Mucosa of rectum (tissue), 2 donors: ENCODE results near the gene KIF5C.

Experiments used
- H3K27ac ChIP-seq, 2 donors: one replicate each; pipeline ENCODE4 v1.7.0; 2013; ENCODE audit warnings: inconsistent platforms in 2 of 2, low read depth in 2 of 2, low read length in 2 of 2
- H3K27me3 ChIP-seq, 2 donors: one replicate each; pipeline ENCODE4 v1.7.0; 2013; ENCODE audit warnings: low read length in 2 of 2; ENCODE audit not compliant: control insufficient read depth in 2 of 2, insufficient read depth in 2 of 2
- H3K36me3 ChIP-seq, 2 donors: one replicate each; pipeline ENCODE4 v1.7.0; 2013; ENCODE audit warnings: low read length in 2 of 2; ENCODE audit not compliant: control insufficient read depth in 2 of 2, insufficient read depth in 2 of 2
- H3K4me1 ChIP-seq, 2 donors: one replicate each; pipeline ENCODE4 v1.7.0; 2013; ENCODE audit warnings: low read length in 2 of 2, mild to moderate bottlenecking in 1 of 2; ENCODE audit not compliant: control insufficient read depth in 2 of 2, insufficient read depth in 2 of 2
- H3K4me3 ChIP-seq, 2 donors: one replicate each; pipeline ENCODE4 v1.7.0; 2013; ENCODE audit warnings: low read length in 2 of 2
- H3K9ac ChIP-seq, 2 donors: one replicate each; pipeline ENCODE4 v1.7.0; 2013; ENCODE audit warnings: low read length in 2 of 2, low read depth in 1 of 2, mild to moderate bottlenecking in 1 of 2
- H3K9me3 ChIP-seq, 2 donors: one replicate each; pipeline ENCODE4 v1.7.0; 2013; ENCODE audit warnings: low read length in 2 of 2; ENCODE audit not compliant: control insufficient read depth in 2 of 2
- donor health status: healthy.
- donor health status: Normal muscosa, but diverticular disease.

The KIF5C gene

DNA sequence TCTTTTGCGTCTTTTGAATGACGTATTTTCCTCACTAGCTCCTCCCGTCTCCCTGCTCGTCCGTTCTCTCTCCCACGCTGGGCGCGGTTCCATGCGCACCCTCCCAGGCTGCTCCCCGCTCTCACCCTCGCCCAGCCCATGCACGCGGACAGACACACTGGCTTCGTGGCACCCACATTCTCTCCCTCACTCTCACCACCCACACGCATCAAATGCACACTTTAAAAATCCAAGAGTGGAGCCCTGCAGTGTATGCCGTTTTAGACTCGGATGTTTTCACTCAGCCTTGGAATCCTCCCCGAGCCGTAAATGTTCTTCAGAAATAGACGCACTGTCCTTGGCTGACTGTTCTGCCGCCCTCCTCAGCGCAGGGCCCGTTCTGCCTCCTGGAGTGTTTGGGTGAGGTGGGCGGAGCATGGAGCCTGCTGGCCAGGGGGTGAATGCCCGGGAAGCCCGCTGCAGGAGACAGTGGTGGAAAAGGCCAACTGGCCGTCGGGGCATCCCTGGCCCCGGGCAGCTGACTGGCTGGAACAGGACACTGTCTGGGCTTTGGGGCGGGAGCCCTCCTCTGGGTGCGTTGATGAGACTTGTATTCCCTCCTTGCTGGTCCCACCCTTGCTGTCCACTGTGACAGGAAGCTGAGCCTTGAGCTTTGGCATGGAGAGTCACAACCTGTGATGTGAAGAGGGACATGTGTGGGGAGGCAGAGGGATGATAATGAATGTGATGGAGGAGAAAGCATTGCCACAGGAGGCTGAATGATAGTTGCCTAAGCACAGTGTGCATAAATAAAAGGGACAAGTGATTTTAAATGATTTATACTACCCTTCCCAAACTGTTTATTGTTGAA lies 128.1 kb downstream of the KIF5C start:
- Histone ChIP-seq H3K36me3 (no peaks in the 10 kb centered on the region), H3K4me1 (peaks cover 8 to 19% of the 10 kb centered on the region in 2 donors), H3K9ac (no peak overlapping the region), H3K4me3 (no peak overlapping the region), H3K9me3 (no peaks in the 10 kb centered on the region), H3K27ac (no peak overlapping the region), H3K27me3 (no peaks in the 10 kb centered on the region)

GRCh38 chr2:149004836-149005235 lies 129.8 kb downstream of the KIF5C start:
- H3K4me3 ChIP-seq = no peak overlapping the region
- no peaks in the 10 kb centered on the region for H3K36me3 ChIP-seq
- H3K27me3 ChIP-seq = no peaks in the 10 kb centered on the region
- no peak overlapping the region for H3K27ac ChIP-seq
- H3K9ac ChIP-seq = no peak overlapping the region
- H3K9me3 ChIP-seq = no peaks in the 10 kb centered on the region
- peaks cover 3 to 12% of the 10 kb centered on the region in 2 donors for H3K4me1 ChIP-seq

GRCh38 chr2:149005471-149006077 lies 130.5 kb downstream of the KIF5C start:
- Histone ChIP-seq H3K9ac (no peak overlapping the region), H3K36me3 (no peaks in the 10 kb centered on the region), H3K4me1 (peaks cover 0 to 6% of the 10 kb centered on the region in 2 donors), H3K4me3 (no peak overlapping the region), H3K9me3 (no peaks in the 10 kb centered on the region), H3K27me3 (no peaks in the 10 kb centered on the region), H3K27ac (no peak overlapping the region)

DNA sequence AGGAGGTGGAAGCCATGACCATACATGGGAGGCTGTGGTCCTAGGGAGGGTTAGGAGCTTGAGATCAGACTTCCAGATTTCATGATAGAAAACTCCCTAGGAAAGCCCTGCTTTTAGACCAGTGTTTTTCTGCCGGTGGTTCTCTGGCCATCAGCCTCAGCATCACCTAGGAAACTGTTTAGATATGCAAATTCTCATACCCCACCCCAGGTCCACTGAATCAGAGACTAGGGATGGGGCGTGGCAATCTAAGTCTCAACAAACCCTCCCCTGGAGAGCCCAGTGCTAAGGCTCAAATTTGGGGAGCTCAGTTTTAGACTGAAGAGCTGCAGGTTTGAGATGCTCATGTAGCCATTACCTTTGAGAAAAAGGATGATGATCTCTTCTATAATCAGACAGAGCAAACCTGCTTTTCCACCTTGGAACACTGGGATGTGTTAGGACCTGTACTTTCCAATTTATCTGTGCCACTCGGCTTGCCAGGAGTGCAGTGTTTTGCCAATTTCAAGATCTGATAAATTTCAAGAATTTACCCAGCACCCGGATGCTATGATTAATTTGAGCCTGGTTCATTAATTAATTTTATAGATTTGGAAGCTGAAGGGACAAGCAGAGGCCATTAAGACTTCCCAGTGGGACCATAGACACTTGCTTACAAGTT lies 132.0 kb downstream of the KIF5C start:
- H3K4me1 ChIP-seq = peaks cover 0 to 6% of the 10 kb centered on the region in 2 donors

GRCh38 chr2:149008381-149008780 lies 133.4 kb downstream of the KIF5C start:
- Histone ChIP-seq H3K27ac (no peak overlapping the region), H3K9ac (no peak overlapping the region), H3K4me1 (peaks cover 0 to 6% of the 10 kb centered on the region in 2 donors), H3K9me3 (no peaks in the 10 kb centered on the region), H3K36me3 (no peaks in the 10 kb centered on the region), H3K27me3 (no peaks in the 10 kb centered on the region), H3K4me3 (no peak overlapping the region)

More for the DNA sequence above, 132.0 kb downstream of the KIF5C start:
- Histone ChIP-seq H3K36me3 (no peaks in the 10 kb centered on the region), H3K27me3 (no peaks in the 10 kb centered on the region), H3K27ac (no peak overlapping the region), H3K9ac (no peak overlapping the region), H3K4me3 (no peak overlapping the region), H3K9me3 (no peaks in the 10 kb centered on the region)

- Histone ChIP-seq H3K4me3 (no peak overlapping the region), H3K27ac (no peak overlapping the region), H3K4me1 (peaks cover 0 to 4% of the 10 kb centered on the region in 2 donors), H3K9ac (no peak overlapping the region), H3K27me3 (no peaks in the 10 kb centered on the region), H3K9me3 (no peaks in the 10 kb centered on the region), H3K36me3 (no peaks in the 10 kb centered on the region)
Measured at GRCh38 chr2:149009576-149010461, 134.8 kb downstream of the KIF5C start.

DNA sequence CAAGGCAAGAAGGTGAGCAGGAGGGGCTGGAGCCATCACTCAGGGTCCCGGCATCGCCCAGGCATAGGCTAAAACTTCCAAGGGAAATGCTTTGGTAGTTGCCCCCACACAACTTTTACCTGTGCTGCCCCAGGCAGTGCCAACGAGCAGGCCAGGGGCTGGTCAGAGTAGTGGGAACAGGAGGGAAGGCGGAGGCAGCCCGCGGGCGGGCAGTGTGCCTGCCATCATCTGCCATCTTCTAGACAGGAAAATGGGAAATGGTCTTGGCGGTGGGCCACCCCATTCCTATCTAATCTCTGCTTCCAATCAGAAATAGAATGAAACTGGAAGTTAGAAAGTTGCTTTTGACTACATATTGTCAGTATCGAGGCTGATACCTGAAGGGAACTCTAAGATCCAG lies 137.5 kb downstream of the KIF5C start:
- H3K4me3 ChIP-seq = no peak overlapping the region
- H3K27ac ChIP-seq = no peak overlapping the region
- H3K4me1 ChIP-seq = peaks cover 0 to 2% of the 10 kb centered on the region in 2 donors
- H3K9me3 ChIP-seq = no peaks in the 10 kb centered on the region
- no peaks in the 10 kb centered on the region for H3K36me3 ChIP-seq
- no peaks in the 10 kb centered on the region for H3K27me3 ChIP-seq
- no peak overlapping the region for H3K9ac ChIP-seq

GRCh38 chr2:149015501-149015900 lies 140.5 kb downstream of the KIF5C start:
- Histone ChIP-seq H3K36me3 (no peaks in the 10 kb centered on the region), H3K9ac (no peak overlapping the region), H3K4me1 (peaks cover 4 to 6% of the 10 kb centered on the region in 2 donors), H3K9me3 (no peaks in the 10 kb centered on the region), H3K27ac (no peak overlapping the region), H3K4me3 (no peak overlapping the region), H3K27me3 (no peaks in the 10 kb centered on the region)

DNA sequence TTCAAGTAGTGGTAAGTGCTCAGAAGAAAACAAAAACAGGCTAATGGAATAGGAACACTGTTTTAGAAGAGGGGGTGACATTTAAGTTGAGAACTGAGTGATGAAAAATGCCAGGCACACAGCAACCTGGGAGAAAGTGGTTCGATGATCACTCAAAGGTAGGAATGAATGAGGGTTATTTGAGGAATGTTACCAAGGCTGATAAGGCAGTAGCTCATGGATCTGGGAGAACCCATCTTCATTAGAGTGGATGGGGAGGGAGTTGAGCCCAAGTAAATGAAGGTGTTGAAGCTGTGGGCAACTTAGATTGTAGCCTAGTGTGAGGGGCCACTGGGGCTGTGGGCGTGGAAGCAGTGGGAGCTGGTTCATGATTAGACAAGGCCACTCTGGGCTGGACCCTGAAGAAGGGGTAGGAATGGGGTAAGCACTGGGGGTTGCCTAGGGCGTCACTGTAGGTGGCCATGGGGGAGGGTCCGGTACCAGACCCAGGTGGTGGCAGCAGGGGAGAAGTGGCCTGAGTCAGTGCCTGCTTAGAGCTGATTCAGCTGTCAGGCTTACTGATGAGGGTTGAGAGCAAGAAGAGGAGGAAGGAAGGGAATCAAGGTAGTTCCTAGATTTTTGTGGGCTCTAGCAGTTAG lies 141.0 kb downstream of the KIF5C start:
- Histone ChIP-seq H3K27ac (no peak overlapping the region), H3K4me1 (peaks cover 4 to 6% of the 10 kb centered on the region in 2 donors), H3K27me3 (no peaks in the 10 kb centered on the region), H3K36me3 (no peaks in the 10 kb centered on the region), H3K9me3 (no peaks in the 10 kb centered on the region), H3K9ac (no peak overlapping the region), H3K4me3 (no peak overlapping the region)
